ENCODE measurements around the gene DPP7.

DNA sequence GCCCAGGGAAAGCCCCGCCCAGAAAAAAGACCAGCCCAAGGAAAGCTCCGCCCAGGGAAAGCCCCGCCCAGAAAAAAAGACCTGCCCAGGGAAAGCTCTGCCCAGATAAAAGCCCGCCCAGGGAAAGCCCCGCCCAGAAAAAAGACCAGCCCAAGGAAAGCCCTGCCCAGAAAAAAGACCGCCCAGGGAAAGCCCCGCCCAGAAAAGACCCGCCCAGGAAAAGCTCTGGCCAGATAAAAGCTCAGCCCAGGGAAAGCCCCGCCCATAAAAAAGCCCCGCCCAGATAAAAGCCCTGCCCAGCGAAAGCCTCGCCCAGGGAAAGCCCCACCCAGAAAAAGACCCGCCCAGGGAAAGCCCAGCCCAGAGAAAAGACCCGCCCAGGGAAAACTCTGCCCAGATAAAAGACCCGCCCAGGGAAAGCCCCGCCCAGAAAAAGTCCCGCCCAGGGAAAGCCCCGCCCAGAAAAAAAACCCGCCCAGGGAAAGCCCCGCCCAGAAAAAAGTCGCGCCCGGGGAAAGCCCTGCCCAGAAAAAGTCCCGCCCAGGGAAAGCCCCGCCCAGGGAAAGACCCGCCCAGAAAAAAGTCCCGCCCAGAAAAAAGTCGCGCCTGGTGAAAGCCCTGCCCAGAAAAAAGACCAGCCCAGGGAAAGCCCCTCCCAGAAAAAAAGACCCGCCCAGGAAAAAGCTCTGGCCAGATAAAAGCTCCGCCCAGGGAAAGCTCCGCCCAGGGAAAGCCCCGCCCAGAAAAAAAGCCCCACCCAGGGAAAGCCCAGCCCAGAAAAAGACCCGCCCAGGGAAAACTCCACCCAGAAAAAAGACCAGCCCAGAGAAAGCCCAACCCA lies 36.3 kb upstream of the DPP7 start:
- TF ChIP-seq, protein P1, sequence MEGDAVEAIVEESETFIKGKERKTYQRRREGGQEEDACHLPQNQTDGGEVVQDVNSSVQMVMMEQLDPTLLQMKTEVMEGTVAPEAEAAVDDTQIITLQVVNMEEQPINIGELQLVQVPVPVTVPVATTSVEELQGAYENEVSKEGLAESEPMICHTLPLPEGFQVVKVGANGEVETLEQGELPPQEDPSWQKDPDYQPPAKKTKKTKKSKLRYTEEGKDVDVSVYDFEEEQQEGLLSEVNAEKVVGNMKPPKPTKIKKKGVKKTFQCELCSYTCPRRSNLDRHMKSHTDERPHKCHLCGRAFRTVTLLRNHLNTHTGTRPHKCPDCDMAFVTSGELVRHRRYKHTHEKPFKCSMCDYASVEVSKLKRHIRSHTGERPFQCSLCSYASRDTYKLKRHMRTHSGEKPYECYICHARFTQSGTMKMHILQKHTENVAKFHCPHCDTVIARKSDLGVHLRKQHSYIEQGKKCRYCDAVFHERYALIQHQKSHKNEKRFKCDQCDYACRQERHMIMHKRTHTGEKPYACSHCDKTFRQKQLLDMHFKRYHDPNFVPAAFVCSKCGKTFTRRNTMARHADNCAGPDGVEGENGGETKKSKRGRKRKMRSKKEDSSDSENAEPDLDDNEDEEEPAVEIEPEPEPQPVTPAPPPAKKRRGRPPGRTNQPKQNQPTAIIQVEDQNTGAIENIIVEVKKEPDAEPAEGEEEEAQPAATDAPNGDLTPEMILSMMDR (IDR thresholded peaks at IDR 0.05), result no peak
- TF ChIP-seq POLR2A (IDR thresholded peaks at IDR 0.05) (no peak), EP300 (IDR thresholded peaks at IDR 0.05) (no peak)

All from sigmoid colon (tissue), 4 donors.